Spleen (tissue), 11 donors: ENCODE measurements around the gene LTBP1. TPM values are rescaled to one million over a fixed set of nuclear protein-coding genes. Genes with fewer than 3 reads are reported as not detected.

Experiments used
- DNase-seq: peaks from one replicate; pipeline ENCODE4 v3.0.0-alpha.2; 2020
- H3K27ac ChIP-seq, 8 donors: fragments of 200-600 bp; sonication (generic) in 7 of 8; 1 replicate in 4 of 8; 2 replicates in 4 of 8; pipeline versions ENCODE4 v1.5.0 to v1.8.0; 2016 to 2021; ENCODE audit warnings: inconsistent platforms in 4 of 8, mild to moderate bottlenecking in 4 of 8, moderate library complexity in 1 of 8
- H3K27me3 ChIP-seq, 7 donors: fragments of 200-600 bp; sonication (generic) in 6 of 7; replicated peaks in 1 of 7; 1 replicate in 4 of 7; 2 replicates in 3 of 7; pipeline versions ENCODE4 v1.5.0 to v1.8.0; 2016 to 2021; ENCODE audit warnings: inconsistent platforms in 3 of 7, mild to moderate bottlenecking in 1 of 7
- H3K36me3 ChIP-seq, 6 donors: fragments of 200-600 bp; sonication (generic) in 5 of 6; 1 replicate in 4 of 6; 2 replicates in 2 of 6; pipeline versions ENCODE4 v1.5.0 to v1.8.0; 2016 to 2021; ENCODE audit warnings: inconsistent platforms in 2 of 6
- H3K4me1 ChIP-seq, 6 donors: fragments of 200-600 bp; sonication (generic) in 5 of 6; 1 replicate in 3 of 6; 2 replicates in 3 of 6; pipeline versions ENCODE4 v1.5.0 to v1.8.0; 2016 to 2021; ENCODE audit warnings: inconsistent platforms in 3 of 6
- H3K4me3 ChIP-seq, 8 donors: fragments of 200-600 bp; sonication (generic) in 7 of 8; 1 replicate in 4 of 8; 2 replicates in 4 of 8; pipeline versions ENCODE4 v1.5.0 to v1.8.0; 2016 to 2021; ENCODE audit warnings: inconsistent platforms in 4 of 8, mild to moderate bottlenecking in 4 of 8, moderate library complexity in 2 of 8
- H3K9me3 ChIP-seq, 8 donors: fragments of 200-600 bp; sonication (generic) in 7 of 8; 1 replicate in 4 of 8; 2 replicates in 4 of 8; pipeline versions ENCODE4 v1.5.0 to v1.8.0; 2016 to 2021; ENCODE audit warnings: inconsistent platforms in 4 of 8
- CTCF ChIP-seq, 11 experiments: fragments of 200-600 bp in 7 of 11; fragments of 450-650 bp in 4 of 11; sonication (generic) in 4 of 11; IDR thresholded peaks in 8 of 11; conservative IDR thresholded peaks in 3 of 11; 1 replicate in 7 of 11; 2 replicates in 4 of 11; pipeline versions ENCODE4 v1.4.0 to v1.8.0; 2016 to 2021; ENCODE audit warnings: antibody characterized with exemption in 11 of 11, inconsistent platforms in 4 of 11, mild to moderate bottlenecking in 1 of 11
- POLR2A ChIP-seq, 3 donors: fragments of 450-650 bp; IDR thresholded peaks; one replicate each; pipeline ENCODE4 v1.5.1; 2017; ENCODE audit warnings: antibody characterized with exemption in 3 of 3, mild to moderate bottlenecking in 1 of 3
- POLR2AphosphoS5 ChIP-seq, 3 donors: sonication (generic); formaldehyde crosslinking; IDR thresholded peaks; one replicate each; pipeline ENCODE4 v1.5.1; 2017; ENCODE audit warnings: antibody characterized with exemption in 3 of 3
- WGBS, 5 donors: extraction: QIAGEN DNeasy Blood & Tissue Kit in 3 of 5; methylation state at CpG; one replicate each; pipeline versions ENCODE4 v1.1.5 to v1.1.7; 2013 to 2018; 5-methylcytosine and 5-hydroxymethylcytosine counted together
- intact Hi-C: fragments of 100-400 bp; cut with DNase I; formaldehyde crosslinking; loops from one replicate; pipeline ENCODE4 v1.15.0; 2023; ENCODE audit warnings: low total_unique reads
- polyA plus RNA-seq, 3 donors: library from polyadenylated mRNA; stranded (reverse); fragments of 200-250 nt; gene quantifications; one replicate each; pipeline ENCODE4 v1.2.1, GENCODE V29; 2013
- total RNA-seq, 7 donors: library from RNA; depleted of rRNA in 3 of 7; stranded (reverse); fragments of >200 nt in 3 of 7; fragmentation: NEBNext Ultra II Directional in 4 of 7; extraction: Animal tissue kit (Norgen Biotek cat#: 25700) in 4 of 7; gene quantifications; one replicate each; pipeline versions ENCODE4 v1.1.0 to v1.2.1, GENCODE V29; 2016 to 2021
- donor health status: healthy with polysubstance abuse.
- donor health status: DM: no; HTN: no; CAD: no; lungs with moderate emphysema.
- donor health status: DM: no; HTN: no; CAD: no.
- donor health status: Bipolar disorder and iron deficiency.
- donor health status: healthy.
- donor health status: DM: no; HTN: no; CAD: no.
- donor health status: DM: yes; HTN: yes; CAD: no.

Gene LTBP1
- total and polyA plus RNA-seq, 10 donors: 6.8 to 28.0 (median 13.3) TPM

- Histone ChIP-seq H3K4me3 (no peak overlapping the region), H3K4me1 (no peaks in the 10 kb centered on the region), H3K27me3 (no peaks in the 10 kb centered on the region), H3K9me3 (no peaks in the 10 kb centered on the region), H3K27ac (no peak overlapping the region), H3K36me3 (no peaks in the 10 kb centered on the region)
- DNase-seq: no peak
- intact Hi-C loops: no loop called here
- TF ChIP-seq POLR2AphosphoS5 (IDR thresholded peaks at IDR 0.05) (no peak), POLR2A (IDR thresholded peaks at IDR 0.05) (no peak), CTCF (IDR thresholded peaks at IDR 0.05 in 8 of 11, conservative IDR thresholded peaks at IDR 0.05 in 3 of 11) (no peak)
- 54 to 64% (median 55%) methylated on average over 5 of the region's 5 CpGs for WGBS, 5 donors
Measured at GRCh38 chr2:33190393-33190937, 243.7 kb downstream of the LTBP1 start.

GRCh38 chr2:33195891-33196290 is 249.1 kb downstream of the LTBP1 start:
- 92 to 97% (median 93%) methylated on average over 7 of the region's 7 CpGs for WGBS, 5 donors
- TF ChIP-seq CTCF (IDR thresholded peaks at IDR 0.05 in 8 of 11, conservative IDR thresholded peaks at IDR 0.05 in 3 of 11): no peak
- no peak for TF ChIP-seq POLR2A (IDR thresholded peaks at IDR 0.05)
- no peak for TF ChIP-seq POLR2AphosphoS5 (IDR thresholded peaks at IDR 0.05)

GRCh38 chr2:33196700-33197099 is 249.9 kb downstream of the LTBP1 start:
- Histone ChIP-seq H3K4me3 (no peak overlapping the region), H3K36me3 (no peaks in the 10 kb centered on the region), H3K27ac (no peak overlapping the region), H3K9me3 (no peaks in the 10 kb centered on the region), H3K27me3 (no peaks in the 10 kb centered on the region), H3K4me1 (no peaks in the 10 kb centered on the region)
- intact Hi-C loops: no loop called here
- WGBS, 5 donors: 84 to 94% (median 89%) methylated on average over 3 of the region's 3 CpGs
- no peak for DNase-seq
- TF ChIP-seq CTCF (IDR thresholded peaks at IDR 0.05 in 8 of 11, conservative IDR thresholded peaks at IDR 0.05 in 3 of 11) (no peak), POLR2A (IDR thresholded peaks at IDR 0.05) (no peak), POLR2AphosphoS5 (IDR thresholded peaks at IDR 0.05) (no peak)

More at GRCh38 chr2:33195891-33196290, 249.1 kb downstream of the LTBP1 start:
- H3K4me1 ChIP-seq: no peaks in the 10 kb centered on the region
- no peak overlapping the region for H3K27ac ChIP-seq
- no peaks in the 10 kb centered on the region for H3K9me3 ChIP-seq
- H3K4me3 ChIP-seq: no peak overlapping the region
- DNase-seq: no peak
- no peaks in the 10 kb centered on the region for H3K36me3 ChIP-seq
- intact Hi-C loops: no loop called here
- H3K27me3 ChIP-seq: no peaks in the 10 kb centered on the region

GRCh38 chr2:33197198-33197938 is 250.6 kb downstream of the LTBP1 start:
- Histone ChIP-seq H3K27ac (no peak overlapping the region), H3K9me3 (no peaks in the 10 kb centered on the region), H3K27me3 (no peaks in the 10 kb centered on the region), H3K4me1 (no peaks in the 10 kb centered on the region), H3K36me3 (no peaks in the 10 kb centered on the region), H3K4me3 (no peak overlapping the region)
- no peak for DNase-seq
- WGBS, 5 donors: 82 to 88% (median 84%) methylated on average over 5 of the region's 5 CpGs
- intact Hi-C loops: no loop called here
- TF ChIP-seq POLR2AphosphoS5 (IDR thresholded peaks at IDR 0.05) (no peak), CTCF (IDR thresholded peaks at IDR 0.05 in 8 of 11, conservative IDR thresholded peaks at IDR 0.05 in 3 of 11) (no peak), POLR2A (IDR thresholded peaks at IDR 0.05) (no peak)
